Measurements from ENCODE around the gene TPRG1L.

Gene TPRG1L

GRCh38 chr1:3639397-3639911 is 14.6 kb downstream of the TPRG1L start:
- H3K9me3 ChIP-seq (ENCODE audit: control insufficient read depth, insufficient read depth, low read depth, low read length) = no peaks in the 10 kb centered on the region
- no peak overlapping the region for H3K4me3 ChIP-seq (ENCODE audit: low read depth, low read length)
- no peaks in the 10 kb centered on the region for H3K27me3 ChIP-seq (ENCODE audit: control insufficient read depth, insufficient read depth, low read length)
- no peaks in the 10 kb centered on the region for H3K4me1 ChIP-seq (ENCODE audit: control insufficient read depth, insufficient read depth, low read length)
- no peak overlapping the region for H3K9ac ChIP-seq (ENCODE audit: low read length)
- no peak overlapping the region for H3K27ac ChIP-seq (ENCODE audit: low read depth, low read length)
- peaks cover 62% of the 10 kb centered on the region for H3K36me3 ChIP-seq (ENCODE audit: control insufficient read depth, insufficient read depth, low read length)

DNA sequence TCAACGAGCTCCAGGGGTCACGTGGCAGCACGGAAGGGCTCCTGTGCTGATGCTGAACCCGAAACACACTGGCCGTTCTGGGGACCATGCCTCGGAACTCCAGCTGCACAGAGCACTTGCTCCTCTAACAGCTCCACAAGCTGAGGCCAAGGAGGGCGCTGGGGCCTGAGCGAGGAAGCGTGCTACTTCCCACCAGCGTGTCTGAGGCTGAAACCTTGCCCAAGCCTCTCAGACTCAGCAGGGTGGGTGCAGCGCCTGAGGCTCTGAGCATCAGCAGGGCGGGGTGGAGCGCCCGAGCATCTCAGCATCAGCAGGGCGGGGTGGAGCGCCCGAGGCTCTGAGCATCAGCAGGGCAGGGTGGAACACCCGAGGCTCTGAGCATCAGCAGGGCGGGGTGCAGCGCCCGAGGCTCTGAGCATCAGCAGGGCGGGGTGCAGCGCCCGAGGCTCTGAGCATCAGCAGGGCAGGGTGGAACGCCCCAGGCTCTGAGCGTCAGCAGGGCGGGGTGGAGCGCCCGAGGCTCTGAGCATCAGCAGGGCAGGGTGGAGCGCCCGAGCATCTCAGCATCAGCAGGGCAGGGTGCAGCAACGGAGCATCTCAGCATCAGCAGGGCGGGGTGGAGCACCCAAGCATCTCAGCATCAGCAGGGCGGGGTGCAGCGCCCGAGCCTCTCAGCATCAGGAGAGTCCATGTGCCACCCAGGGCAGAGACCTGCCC is 15.5 kb downstream of the TPRG1L start:
- no peaks in the 10 kb centered on the region for H3K9me3 ChIP-seq (ENCODE audit: control insufficient read depth, insufficient read depth, low read depth, low read length)
- H3K9ac ChIP-seq (ENCODE audit: low read length) = no peak overlapping the region
- no peaks in the 10 kb centered on the region for H3K4me1 ChIP-seq (ENCODE audit: control insufficient read depth, insufficient read depth, low read length)
- peaks cover 59% of the 10 kb centered on the region for H3K36me3 ChIP-seq (ENCODE audit: control insufficient read depth, insufficient read depth, low read length)
- H3K27me3 ChIP-seq (ENCODE audit: control insufficient read depth, insufficient read depth, low read length) = no peaks in the 10 kb centered on the region
- no peak overlapping the region for H3K4me3 ChIP-seq (ENCODE audit: low read depth, low read length)
- no peak overlapping the region for H3K27ac ChIP-seq (ENCODE audit: low read depth, low read length)

GRCh38 chr1:3641046-3641760 is 16.4 kb downstream of the TPRG1L start:
- H3K36me3 ChIP-seq (ENCODE audit: control insufficient read depth, insufficient read depth, low read length) = peaks cover 54% of the 10 kb centered on the region
- no peak overlapping the region for H3K9ac ChIP-seq (ENCODE audit: low read length)
- H3K27me3 ChIP-seq (ENCODE audit: control insufficient read depth, insufficient read depth, low read length) = no peaks in the 10 kb centered on the region

DNA sequence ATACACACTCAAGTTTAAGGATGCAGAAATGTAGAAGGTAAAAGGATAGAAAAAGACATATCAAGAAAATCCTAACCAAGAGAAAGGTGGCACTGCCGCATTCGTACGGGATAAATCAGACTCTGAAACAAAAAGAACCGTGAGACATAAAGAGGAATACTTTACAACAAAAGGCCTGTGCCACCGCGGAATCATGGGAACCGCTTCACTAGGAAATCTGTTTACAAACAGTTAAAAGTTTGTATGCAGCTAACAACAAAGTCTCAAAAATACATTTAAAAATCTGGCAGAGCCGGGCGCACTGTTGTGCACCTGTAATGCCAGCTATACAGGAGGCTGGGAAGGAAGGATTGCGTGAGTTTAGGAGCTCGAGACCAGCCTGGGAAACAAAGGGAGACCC is 17.0 kb downstream of the TPRG1L start:
- H3K4me1 ChIP-seq (ENCODE audit: control insufficient read depth, insufficient read depth, low read length) = no peaks in the 10 kb centered on the region
- H3K4me3 ChIP-seq (ENCODE audit: low read depth, low read length) = no peak overlapping the region
- H3K9me3 ChIP-seq (ENCODE audit: control insufficient read depth, insufficient read depth, low read depth, low read length) = no peaks in the 10 kb centered on the region
- no peak overlapping the region for H3K9ac ChIP-seq (ENCODE audit: low read length)
- H3K27me3 ChIP-seq (ENCODE audit: control insufficient read depth, insufficient read depth, low read length) = no peaks in the 10 kb centered on the region
- peaks cover 54% of the 10 kb centered on the region for H3K36me3 ChIP-seq (ENCODE audit: control insufficient read depth, insufficient read depth, low read length)
- H3K27ac ChIP-seq (ENCODE audit: low read depth, low read length) = no peak overlapping the region

More at GRCh38 chr1:3641046-3641760, 16.4 kb downstream of the TPRG1L start:
- no peaks in the 10 kb centered on the region for H3K9me3 ChIP-seq (ENCODE audit: control insufficient read depth, insufficient read depth, low read depth, low read length)
- no peak overlapping the region for H3K27ac ChIP-seq (ENCODE audit: low read depth, low read length)
- H3K4me3 ChIP-seq (ENCODE audit: low read depth, low read length) = no peak overlapping the region
- no peaks in the 10 kb centered on the region for H3K4me1 ChIP-seq (ENCODE audit: control insufficient read depth, insufficient read depth, low read length)

DNA sequence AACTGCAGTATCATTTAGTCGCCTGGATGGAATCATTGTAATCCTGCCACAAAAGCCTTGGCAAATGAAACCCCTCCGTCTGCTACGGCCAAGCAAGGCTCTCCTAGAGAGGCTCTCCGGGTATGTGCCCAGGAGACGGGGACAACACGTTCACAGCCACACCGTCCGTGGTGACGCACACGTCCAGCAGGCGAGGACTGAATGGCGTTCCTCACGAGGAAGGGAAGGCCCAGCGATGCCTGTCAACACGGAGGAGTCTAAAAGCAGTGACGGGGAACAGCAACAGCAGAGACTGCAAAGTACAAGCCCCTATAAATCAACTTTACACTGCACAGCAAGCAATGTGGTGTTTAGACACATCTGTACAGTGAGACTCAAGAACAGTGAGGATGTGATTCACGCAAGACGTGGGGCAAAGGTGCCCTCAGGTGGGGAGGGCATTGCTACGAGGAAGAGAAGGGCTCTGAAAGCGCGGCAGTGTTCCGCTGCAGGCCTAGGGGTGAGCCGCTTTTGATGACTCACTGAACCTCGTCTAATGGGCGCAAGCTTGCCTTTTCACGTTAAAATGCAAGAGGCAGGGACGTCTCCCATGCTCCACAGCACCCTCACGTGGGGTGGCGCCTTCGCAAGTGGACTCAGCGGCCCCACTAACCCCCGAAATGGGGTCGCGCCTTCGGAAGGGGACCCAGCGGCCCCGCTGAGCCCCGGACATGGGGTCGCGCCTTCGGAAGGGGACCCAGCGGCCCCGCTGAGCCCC is 18.3 kb downstream of the TPRG1L start:
- no peaks in the 10 kb centered on the region for H3K4me1 ChIP-seq (ENCODE audit: control insufficient read depth, insufficient read depth, low read length)
- no peaks in the 10 kb centered on the region for H3K9me3 ChIP-seq (ENCODE audit: control insufficient read depth, insufficient read depth, low read depth, low read length)
- H3K4me3 ChIP-seq (ENCODE audit: low read depth, low read length) = no peak overlapping the region
- H3K36me3 ChIP-seq (ENCODE audit: control insufficient read depth, insufficient read depth, low read length) = peaks cover 47% of the 10 kb centered on the region
- no peak overlapping the region for H3K27ac ChIP-seq (ENCODE audit: low read depth, low read length)
- H3K9ac ChIP-seq (ENCODE audit: low read length) = no peak overlapping the region
- H3K27me3 ChIP-seq (ENCODE audit: control insufficient read depth, insufficient read depth, low read length) = no peaks in the 10 kb centered on the region

- Histone ChIP-seq H3K9ac (ENCODE audit: low read length) (no peak overlapping the region), H3K27ac (ENCODE audit: low read depth, low read length) (no peak overlapping the region), H3K9me3 (ENCODE audit: control insufficient read depth, insufficient read depth, low read depth, low read length) (no peaks in the 10 kb centered on the region)
Measured at GRCh38 chr1:3644273-3644672, 19.5 kb downstream of the TPRG1L start.

GRCh38 chr1:3645247-3645646 is 20.4 kb downstream of the TPRG1L start:
- Histone ChIP-seq H3K9ac (ENCODE audit: low read length) (no peak overlapping the region), H3K36me3 (ENCODE audit: control insufficient read depth, insufficient read depth, low read length) (peaks cover 33% of the 10 kb centered on the region), H3K4me3 (ENCODE audit: low read depth, low read length) (no peak overlapping the region)

More at GRCh38 chr1:3644273-3644672, 19.5 kb downstream of the TPRG1L start:
- H3K4me1 ChIP-seq (ENCODE audit: control insufficient read depth, insufficient read depth, low read length) = peaks cover 5% of the 10 kb centered on the region; the same call in 1 of the 2 replicates
- H3K36me3 ChIP-seq (ENCODE audit: control insufficient read depth, insufficient read depth, low read length) = peaks cover 42% of the 10 kb centered on the region
- no peak overlapping the region for H3K4me3 ChIP-seq (ENCODE audit: low read depth, low read length)
- no peaks in the 10 kb centered on the region for H3K27me3 ChIP-seq (ENCODE audit: control insufficient read depth, insufficient read depth, low read length)

GRCh38 chr1:3645666-3646355 is 21.0 kb downstream of the TPRG1L start:
- peaks cover 9% of the 10 kb centered on the region; the same call in 1 of the 2 replicates for H3K4me1 ChIP-seq (ENCODE audit: control insufficient read depth, insufficient read depth, low read length)
- peaks cover 8% of the 10 kb centered on the region for H3K27me3 ChIP-seq (ENCODE audit: control insufficient read depth, insufficient read depth, low read length)
- no peak overlapping the region for H3K9ac ChIP-seq (ENCODE audit: low read length)
- no peaks in the 10 kb centered on the region for H3K9me3 ChIP-seq (ENCODE audit: control insufficient read depth, insufficient read depth, low read depth, low read length)
- H3K36me3 ChIP-seq (ENCODE audit: control insufficient read depth, insufficient read depth, low read length) = peaks cover 31% of the 10 kb centered on the region
- H3K4me3 ChIP-seq (ENCODE audit: low read depth, low read length) = no peak overlapping the region
- H3K27ac ChIP-seq (ENCODE audit: low read depth, low read length) = no peak overlapping the region

More at GRCh38 chr1:3645247-3645646, 20.4 kb downstream of the TPRG1L start:
- Histone ChIP-seq H3K27ac (ENCODE audit: low read depth, low read length) (no peak overlapping the region), H3K27me3 (ENCODE audit: control insufficient read depth, insufficient read depth, low read length) (peaks cover 3% of the 10 kb centered on the region), H3K9me3 (ENCODE audit: control insufficient read depth, insufficient read depth, low read depth, low read length) (no peaks in the 10 kb centered on the region), H3K4me1 (ENCODE audit: control insufficient read depth, insufficient read depth, low read length) (peaks cover 6% of the 10 kb centered on the region; the same call in 1 of the 2 replicates)

- no peak overlapping the region for H3K4me3 ChIP-seq (ENCODE audit: low read depth, low read length)
- peaks cover 16% of the 10 kb centered on the region for H3K27me3 ChIP-seq (ENCODE audit: control insufficient read depth, insufficient read depth, low read length)
- no peaks in the 10 kb centered on the region for H3K9me3 ChIP-seq (ENCODE audit: control insufficient read depth, insufficient read depth, low read depth, low read length)
- peaks cover 9% of the 10 kb centered on the region; the same call in 1 of the 2 replicates for H3K4me1 ChIP-seq (ENCODE audit: control insufficient read depth, insufficient read depth, low read length)
- H3K36me3 ChIP-seq (ENCODE audit: control insufficient read depth, insufficient read depth, low read length) = peaks cover 26% of the 10 kb centered on the region
- H3K27ac ChIP-seq (ENCODE audit: low read depth, low read length) = no peak overlapping the region
- H3K9ac ChIP-seq (ENCODE audit: low read length) = no peak overlapping the region
Measured at GRCh38 chr1:3646596-3646995, 21.8 kb downstream of the TPRG1L start.
